Glutamatergic neuron (in vitro differentiated cells): Measurements from ENCODE around the gene ZAP70. TPM values are rescaled to one million over a fixed set of nuclear protein-coding genes. Genes with fewer than 3 reads are reported as not detected.

ENCODE experiments used
- DNase-seq: peaks from one replicate; pipeline ENCODE4 v3.0.0; 2022
- H3K27ac Mint-ChIP-seq: one replicate; pipeline ENCODE4 v1.8.0; 2020; ENCODE audit warnings: mild to moderate bottlenecking, mixed read lengths, inconsistent platforms; ENCODE audit not compliant: unreplicated experiment
- H3K27me3 Mint-ChIP-seq: one replicate; pipeline ENCODE4 v1.8.0; 2020; ENCODE audit warnings: mild to moderate bottlenecking, moderate library complexity, mixed read lengths, inconsistent platforms; ENCODE audit not compliant: unreplicated experiment
- H3K36me3 Mint-ChIP-seq: one replicate; pipeline ENCODE4 v1.8.0; 2020; ENCODE audit warnings: mild to moderate bottlenecking, mixed read lengths, inconsistent platforms; ENCODE audit not compliant: unreplicated experiment
- H3K4me1 Mint-ChIP-seq: one replicate; pipeline ENCODE4 v1.8.0; 2020; ENCODE audit warnings: mild to moderate bottlenecking, low read depth, mixed read lengths, inconsistent platforms; ENCODE audit not compliant: unreplicated experiment
- H3K4me3 Mint-ChIP-seq: one replicate; pipeline ENCODE4 v1.8.0; 2020; ENCODE audit warnings: mild to moderate bottlenecking, mixed read lengths, inconsistent platforms; ENCODE audit not compliant: unreplicated experiment
- H3K9me3 Mint-ChIP-seq: one replicate; pipeline ENCODE4 v1.8.0; 2020; ENCODE audit warnings: mild to moderate bottlenecking, moderate library complexity, mixed read lengths, inconsistent platforms; ENCODE audit not compliant: unreplicated experiment
- CTCF ChIP-seq: fragments of 200-600 bp; sonication (generic); IDR thresholded peaks from one replicate; pipeline ENCODE4 v1.5.0; 2021; ENCODE audit not compliant: partially characterized antibody, unreplicated experiment
- total RNA-seq: library from RNA; stranded (reverse); fragmentation: NEBNext Ultra II Directional; extraction: Animal tissue kit (Norgen Biotek cat#: 25700); gene quantifications from one replicate; pipeline ENCODE4 v1.2.1, GENCODE V29; 2021; ENCODE audit not compliant: unreplicated experiment

ZAP70 gene
- total RNA-seq, 1 donor from 2014 or later, result 1.3 TPM

- TF ChIP-seq CTCF, result peak; percentile 97
- Mint-ChIP-seq H3K36me3 (no peaks in the 10 kb centered on the region), H3K4me3 (peak overlapping the region; percentile 16), H3K4me1 (peaks cover 20% of the 10 kb centered on the region), H3K9me3 (peaks cover 3% of the 10 kb centered on the region), H3K27ac (no peak overlapping the region), H3K27me3 (no peaks in the 10 kb centered on the region)
- DNase-seq, result peak; percentile 94
Observed at GRCh38 chr2:97697252-97698235, 15.8 kb upstream of the ZAP70 start.

- peaks cover 20% of the 10 kb centered on the region for H3K4me1 Mint-ChIP-seq
- H3K36me3 Mint-ChIP-seq, result no peaks in the 10 kb centered on the region
- TF ChIP-seq CTCF, result no peak
- peaks cover 3% of the 10 kb centered on the region for H3K9me3 Mint-ChIP-seq
- DNase-seq, result no peak
- no peaks in the 10 kb centered on the region for H3K27me3 Mint-ChIP-seq
- H3K4me3 Mint-ChIP-seq, result no peak overlapping the region
- H3K27ac Mint-ChIP-seq, result no peak overlapping the region
Observed at GRCh38 chr2:97698530-97698929, 14.8 kb upstream of the ZAP70 start.

GRCh38 chr2:97699765-97700444, 13.5 kb upstream of the ZAP70 start:
- Mint-ChIP-seq H3K27me3 (no peaks in the 10 kb centered on the region), H3K27ac (peak overlapping the region; percentile 68), H3K4me3 (no peak overlapping the region), H3K4me1 (peaks cover 20% of the 10 kb centered on the region), H3K9me3 (peaks cover 3% of the 10 kb centered on the region), H3K36me3 (no peaks in the 10 kb centered on the region)
- DNase-seq, result peak; percentile 82
- TF ChIP-seq CTCF, result peak; percentile 78

- H3K36me3 Mint-ChIP-seq, result no peaks in the 10 kb centered on the region
- no peak for DNase-seq
- H3K4me1 Mint-ChIP-seq, result peaks cover 20% of the 10 kb centered on the region
- H3K9me3 Mint-ChIP-seq, result peaks cover 3% of the 10 kb centered on the region
- H3K4me3 Mint-ChIP-seq, result no peak overlapping the region
- no peak overlapping the region for H3K27ac Mint-ChIP-seq
- no peaks in the 10 kb centered on the region for H3K27me3 Mint-ChIP-seq
- no peak for TF ChIP-seq CTCF
Observed at GRCh38 chr2:97701186-97701585, 12.2 kb upstream of the ZAP70 start.
